ENCODE data around the gene IGSF21. TPM values are rescaled to one million over a fixed set of nuclear protein-coding genes. Genes with fewer than 3 reads are reported as not detected.

The IGSF21 gene
- total and polyA plus RNA-seq, 2 donors (not counting 3 experiments of a cell fraction or from before 2014, with no cell fraction given) = not detected

DNA sequence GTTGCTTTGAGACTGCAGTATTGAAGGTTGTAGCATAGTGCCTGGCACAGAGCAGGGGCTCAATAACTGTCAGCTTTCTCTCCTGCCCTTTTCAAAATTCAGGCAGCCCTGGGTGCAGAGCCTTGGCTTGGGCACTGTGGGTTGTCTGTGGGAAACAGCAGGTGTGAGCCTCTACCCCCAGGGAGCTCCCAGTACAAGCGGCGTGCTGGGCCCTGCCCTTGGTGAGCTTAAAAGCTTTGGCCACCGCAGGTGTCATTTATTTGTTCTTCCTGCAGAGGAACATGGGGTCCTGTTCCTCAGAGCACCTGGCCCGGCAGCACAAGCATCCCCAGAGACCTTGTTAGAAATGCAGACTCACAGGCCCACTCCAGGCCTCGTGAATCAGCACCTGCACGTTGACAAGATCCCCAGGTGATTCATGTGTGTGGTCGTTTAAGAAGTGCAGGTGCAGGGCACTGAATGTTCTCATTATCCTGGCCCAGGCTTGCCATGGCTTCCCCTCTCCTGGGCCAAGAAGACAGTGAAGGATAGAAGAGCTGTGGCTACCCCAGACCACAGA, 29.9 kb upstream of the IGSF21 start:
- FAIRE-seq (no peak), DNase-seq (ENCODE audit: low read depth, low spot score) (no peak)
- no peak overlapping the region for H3K27ac ChIP-seq (ENCODE audit: insufficient read depth, low read depth, low read length)
- H3K4me2 ChIP-seq (ENCODE audit: insufficient read depth, low read length) = no peak overlapping the region
- dilution Hi-C loops (cut with MboI; ENCODE audit: extremely low pct_ligation_motif_present, low sequenced_read_pairs) = no loop called here
- H3K9me3 ChIP-seq (replicated peaks; ENCODE audit: control insufficient read depth, insufficient read depth, low read length) = no peaks in the 10 kb centered on the region
- ChIA-PET POLR2A (no interaction called here), CTCF (no interaction called here)
- H2AFZ ChIP-seq (ENCODE audit: low read depth, low read length) = no peak overlapping the region
- no peak for TF ChIP-seq JUN (IDR thresholded peaks at IDR 0.05; ENCODE audit: borderline replicate concordance, insufficient read depth, insufficient read length, low read depth)
- no peak for TF ChIP-seq FOS (IDR thresholded peaks at IDR 0.05; ENCODE audit: borderline replicate concordance, insufficient read depth, low read length)
- TF ChIP-seq POLR2AphosphoS5 (IDR thresholded peaks at IDR 0.05; ENCODE audit: insufficient read depth, low read depth, low read length) = no peak
- no peak for TF ChIP-seq EZH2 (IDR thresholded peaks at IDR 0.05; ENCODE audit: borderline replicate concordance, low read depth, low read length, severe bottlenecking)
- no peak for TF ChIP-seq CTCF (IDR thresholded peaks at IDR 0.05; ENCODE audit: extremely low read depth in 1 of 2, insufficient read depth in 1 of 2, low read depth in 1 of 2, low read length in 2 of 2)
- TF ChIP-seq MYC (IDR thresholded peaks at IDR 0.05; ENCODE audit: low read depth, low read length) = no peak
- TF ChIP-seq, protein P1, sequence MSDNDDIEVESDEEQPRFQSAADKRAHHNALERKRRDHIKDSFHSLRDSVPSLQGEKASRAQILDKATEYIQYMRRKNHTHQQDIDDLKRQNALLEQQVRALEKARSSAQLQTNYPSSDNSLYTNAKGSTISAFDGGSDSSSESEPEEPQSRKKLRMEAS (IDR thresholded peaks at IDR 0.05; ENCODE audit: insufficient read depth, insufficient read length) = no peak
- TF ChIP-seq GATA2 (IDR thresholded peaks at IDR 0.05; ENCODE audit: insufficient read depth, insufficient read length, low read depth, low read length) = no peak
- no peak for TF ChIP-seq POLR2A (IDR thresholded peaks at IDR 0.05; ENCODE audit: low read depth, low read length)
- H3K4me1 ChIP-seq (ENCODE audit: control insufficient read depth, extremely low read depth, insufficient read depth, low read length) = no peaks in the 10 kb centered on the region
- no peaks in the 10 kb centered on the region for H3K27me3 ChIP-seq (ENCODE audit: control insufficient read depth in 2 of 2, insufficient read depth in 2 of 2, low read length in 2 of 2)
- H3K4me3 ChIP-seq (replicated peaks in 1 of 3; ENCODE audit: insufficient read depth in 1 of 3, low read depth in 1 of 3, low read length in 3 of 3) = no peak overlapping the region
- intact Hi-C loops (cut with micrococcal nuclease) = no loop called here
- no peak overlapping the region for H3K9ac ChIP-seq (replicated peaks; ENCODE audit: extremely low read depth, insufficient read depth, low read length)
- no peaks in the 10 kb centered on the region for H3K9me1 ChIP-seq (replicated peaks; ENCODE audit: control insufficient read depth, extremely low read depth, insufficient read depth, low read length)
- no peaks in the 10 kb centered on the region for H3K79me2 ChIP-seq (ENCODE audit: control insufficient read depth, insufficient read depth, low read length)
- no peaks in the 10 kb centered on the region for H3K36me3 ChIP-seq (ENCODE audit: control insufficient read depth in 2 of 2, extremely low read depth in 1 of 2, insufficient read depth in 2 of 2, low read length in 2 of 2)
- no peaks in the 10 kb centered on the region for H4K20me1 ChIP-seq (replicated peaks; ENCODE audit: control insufficient read depth, extremely low read depth, insufficient read depth, low read length)
- no TSS peak for BruUV-seq (replicated peaks)
